DND-41 (cell line): ENCODE results near the gene AUH.

Experiments used
- EZH2 ChIP-seq: IDR thresholded peaks from 3 replicates; pipeline ENCODE4 v1.6.1; 2012; ENCODE audit warnings: borderline replicate concordance, low read depth, mild to moderate bottlenecking, moderate library complexity, low read length, inconsistent platforms; ENCODE audit not compliant: severe bottlenecking
- TF ChIP-seq, protein P1 (sequence below): IDR thresholded peaks from 2 replicates; pipeline ENCODE4 v1.5.1; 2012; ENCODE audit warnings: borderline replicate concordance, low read length, moderate library complexity, mild to moderate bottlenecking; ENCODE audit not compliant: poor library complexity, severe bottlenecking; ENCODE audit errors: extremely low read depth

DNA sequence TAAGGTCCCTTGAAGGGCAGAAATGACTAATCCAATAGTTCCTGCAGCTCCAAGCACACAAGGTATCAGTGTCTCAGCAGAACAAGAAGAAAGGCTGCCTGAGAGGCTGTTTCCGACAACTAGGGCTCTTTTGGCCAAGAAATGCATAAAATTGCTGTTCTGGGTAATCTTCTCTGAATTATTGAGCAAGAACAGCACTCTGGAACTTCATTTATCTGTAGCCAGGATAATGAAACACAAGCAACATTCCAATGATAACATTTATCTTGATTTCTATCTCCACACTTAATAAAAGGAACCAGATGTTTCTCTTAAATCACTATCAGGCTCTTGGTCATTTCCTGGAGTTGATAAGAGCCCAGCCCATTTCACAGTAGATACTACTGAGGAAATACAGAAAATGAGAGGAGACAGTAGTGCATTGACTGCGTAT lies 17.0 kb upstream of the AUH start:
- TF ChIP-seq, protein P1, sequence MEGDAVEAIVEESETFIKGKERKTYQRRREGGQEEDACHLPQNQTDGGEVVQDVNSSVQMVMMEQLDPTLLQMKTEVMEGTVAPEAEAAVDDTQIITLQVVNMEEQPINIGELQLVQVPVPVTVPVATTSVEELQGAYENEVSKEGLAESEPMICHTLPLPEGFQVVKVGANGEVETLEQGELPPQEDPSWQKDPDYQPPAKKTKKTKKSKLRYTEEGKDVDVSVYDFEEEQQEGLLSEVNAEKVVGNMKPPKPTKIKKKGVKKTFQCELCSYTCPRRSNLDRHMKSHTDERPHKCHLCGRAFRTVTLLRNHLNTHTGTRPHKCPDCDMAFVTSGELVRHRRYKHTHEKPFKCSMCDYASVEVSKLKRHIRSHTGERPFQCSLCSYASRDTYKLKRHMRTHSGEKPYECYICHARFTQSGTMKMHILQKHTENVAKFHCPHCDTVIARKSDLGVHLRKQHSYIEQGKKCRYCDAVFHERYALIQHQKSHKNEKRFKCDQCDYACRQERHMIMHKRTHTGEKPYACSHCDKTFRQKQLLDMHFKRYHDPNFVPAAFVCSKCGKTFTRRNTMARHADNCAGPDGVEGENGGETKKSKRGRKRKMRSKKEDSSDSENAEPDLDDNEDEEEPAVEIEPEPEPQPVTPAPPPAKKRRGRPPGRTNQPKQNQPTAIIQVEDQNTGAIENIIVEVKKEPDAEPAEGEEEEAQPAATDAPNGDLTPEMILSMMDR = no peak
- no peak for TF ChIP-seq EZH2
